Stomach (tissue), 9 donors: ENCODE measurements around the gene APH1B. TPM values are rescaled to one million over a fixed set of nuclear protein-coding genes. Genes with fewer than 3 reads are reported as not detected.
"Not testable (repeated sequence)": the region's sequence is repeated elsewhere in the genome, so short reads cannot be mapped to it uniquely, and the experiment has no call there.

Experiments
- DNase-seq, 2 donors: peaks; one replicate each; pipeline versions ENCODE4 v3.0.0 to v3.0.0-alpha.2; 2013 to 2019
- H3K27ac ChIP-seq, 5 donors: fragments of 200-600 bp in 4 of 5; sonication (generic) in 4 of 5; one replicate each; pipeline ENCODE4 v1.5.1; 2013 to 2019; ENCODE audit warnings: mild to moderate bottlenecking in 1 of 5, moderate library complexity in 1 of 5
- H3K27me3 ChIP-seq, 3 donors: fragments of 200-600 bp; sonication (generic); one replicate each; pipeline ENCODE4 v1.5.1; 2017 to 2019; ENCODE audit warnings: mixed run types in 1 of 3
- H3K36me3 ChIP-seq, 4 donors: fragments of 200-600 bp; sonication (generic); 1 replicate in 3 of 4; 2 replicates in 1 of 4; pipeline ENCODE4 v1.5.1; 2016 to 2019
- H3K4me1 ChIP-seq, 4 donors: fragments of 200-600 bp; sonication (generic); one replicate each; pipeline ENCODE4 v1.5.1; 2016 to 2019
- H3K4me3 ChIP-seq, 4 donors: fragments of 200-600 bp; sonication (generic) in 3 of 4; one replicate each; pipeline ENCODE4 v1.5.1; 2016 to 2019; ENCODE audit warnings: mild to moderate bottlenecking in 1 of 4
- H3K9me3 ChIP-seq, 4 donors: fragments of 200-600 bp; sonication (generic); one replicate each; pipeline ENCODE4 v1.5.1; 2016 to 2019
- CTCF ChIP-seq, 7 experiments: fragments of 450-650 bp in 4 of 7; fragments of 200-600 bp in 3 of 7; sonication (generic) in 3 of 7; IDR thresholded peaks; one replicate each; pipeline ENCODE4 v1.5.1; 2016 to 2019; ENCODE audit warnings: antibody characterized with exemption in 7 of 7, control low read depth in 2 of 7, mild to moderate bottlenecking in 1 of 7
- EP300 ChIP-seq: sonication (generic); formaldehyde crosslinking; IDR thresholded peaks from one replicate; pipeline ENCODE4 v1.6.1; 2017; ENCODE audit warnings: antibody characterized with exemption
- POLR2A ChIP-seq, 4 donors: fragments of 450-650 bp; IDR thresholded peaks; one replicate each; pipeline ENCODE4 v1.6.1; 2016; ENCODE audit warnings: antibody characterized with exemption in 4 of 4, control low read depth in 2 of 4, mild to moderate bottlenecking in 1 of 4, moderate library complexity in 1 of 4
- POLR2AphosphoS5 ChIP-seq, 3 donors: sonication (generic); formaldehyde crosslinking; IDR thresholded peaks; one replicate each; pipeline ENCODE4 v1.6.1; 2016; ENCODE audit warnings: antibody characterized with exemption in 3 of 3
- WGBS, 5 donors: extraction: QIAGEN DNeasy Blood & Tissue Kit in 3 of 5; methylation state at CpG; one replicate each; pipeline versions ENCODE4 v1.1.5 to v1.1.7; 2013 to 2018; 5-methylcytosine and 5-hydroxymethylcytosine counted together
- intact Hi-C: fragments of 100-400 bp; cut with DNase I; formaldehyde crosslinking; loops from one replicate; pipeline ENCODE4 v1.15.1; 2023; ENCODE audit warnings: low total_unique reads
- polyA plus RNA-seq, 3 donors: library from polyadenylated mRNA; stranded (reverse); fragments of 200-250 nt; gene quantifications; one replicate each; pipeline ENCODE4 v1.2.3, GENCODE V29; 2013
- total RNA-seq, 5 donors: library from RNA; depleted of rRNA; stranded (reverse); fragments of >200 nt; gene quantifications; one replicate each; pipeline versions ENCODE4 v1.1.0 to v1.2.3, GENCODE V29; 2014 to 2016
- donor health status: healthy with polysubstance abuse.
- donor health status: Bipolar disorder and iron deficiency.
- donor health status: healthy.

Gene APH1B
- total and polyA plus RNA-seq, 8 donors: 0.45 to 23.5 (median 3.3) TPM

- intact Hi-C loops: no loop called here
- no peaks in the 10 kb centered on the region for H3K9me3 ChIP-seq
- 93 to 95% (median 94%) methylated on average over 3 of the region's 3 CpGs for WGBS, 5 donors
- no peaks in the 10 kb centered on the region for H3K4me1 ChIP-seq
- no peak overlapping the region for H3K27ac ChIP-seq
- no peak for TF ChIP-seq POLR2AphosphoS5 (IDR thresholded peaks at IDR 0.05)
- TF ChIP-seq CTCF (IDR thresholded peaks at IDR 0.05): no peak
- TF ChIP-seq POLR2A (IDR thresholded peaks at IDR 0.05): no peak
- TF ChIP-seq EP300: no peak
- H3K27me3 ChIP-seq: no peaks in the 10 kb centered on the region
- H3K36me3 ChIP-seq: no peaks in the 10 kb centered on the region
- no peak for DNase-seq
- no peak overlapping the region for H3K4me3 ChIP-seq
These were observed 41.7 kb downstream of the APH1B start for GRCh38 chr15:63319065-63319464.

GRCh38 chr15:63320446-63320845 is 43.0 kb downstream of the APH1B start:
- DNase-seq, intact Hi-C loops, H3K27ac ChIP-seq, H3K9me3 ChIP-seq, H3K36me3 ChIP-seq, H3K4me3 ChIP-seq, H3K4me1 ChIP-seq, H3K27me3 ChIP-seq: not testable (repeated sequence)
- 70 to 83% (median 79%) methylated on average over 7 to 10 of the region's 10 CpGs for WGBS, 5 donors

DNA sequence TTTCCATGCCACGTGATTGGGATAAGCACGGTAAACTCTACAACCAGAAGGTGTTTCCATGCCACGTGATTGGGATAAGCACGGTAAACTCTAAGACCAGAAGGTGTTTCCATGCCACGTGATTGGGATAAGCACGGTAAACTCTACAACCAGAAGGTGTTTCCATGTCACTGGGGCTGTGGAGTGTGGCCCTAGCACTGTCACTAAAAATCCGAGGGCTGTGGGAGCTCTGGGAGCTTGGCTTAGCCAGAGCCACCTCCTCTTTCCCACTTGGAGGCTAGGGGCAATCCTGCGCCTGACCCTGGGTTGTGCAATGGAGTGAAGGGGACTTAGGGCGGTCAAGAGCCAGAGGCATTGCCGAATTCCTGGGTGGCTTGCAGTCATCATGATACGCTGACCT is 43.6 kb downstream of the APH1B start:
- intact Hi-C loops, H3K9me3 ChIP-seq, H3K27me3 ChIP-seq, H3K36me3 ChIP-seq, DNase-seq, H3K4me3 ChIP-seq, H3K4me1 ChIP-seq: not testable (repeated sequence)
- WGBS, 5 donors: 81 to 92% (median 89%) methylated on average over 7 to 10 of the region's 11 CpGs
- peak overlapping the region in 2 of 5 donors; percentile 52 to 58 for H3K27ac ChIP-seq

GRCh38 chr15:63321462-63321861 is 44.1 kb downstream of the APH1B start:
- peak overlapping the region in 2 of 5 donors; percentile 52 to 58 for H3K27ac ChIP-seq

DNA sequence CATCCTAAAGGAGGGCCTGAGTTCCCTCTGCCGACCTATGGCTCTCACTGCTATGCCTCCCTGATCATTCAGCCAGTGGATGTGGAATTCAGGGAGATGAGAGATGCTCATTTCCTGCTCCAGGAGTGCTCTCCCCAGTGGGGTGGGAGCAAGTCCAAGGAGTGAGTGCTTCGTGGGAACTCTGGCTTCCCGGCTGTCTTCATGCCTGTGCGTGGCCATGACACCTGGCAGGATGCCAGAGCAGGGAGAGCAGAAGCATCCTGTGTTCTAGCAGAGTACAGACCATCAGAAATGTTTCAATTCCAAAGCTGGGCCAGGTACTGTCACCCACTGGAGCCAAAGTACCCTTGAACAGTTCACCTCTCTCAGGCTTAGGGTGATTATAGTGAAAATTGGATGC is 45.1 kb downstream of the APH1B start:
- H3K9me3 ChIP-seq: no peaks in the 10 kb centered on the region
- intact Hi-C loops: no loop called here
- no peaks in the 10 kb centered on the region for H3K36me3 ChIP-seq
- no peaks in the 10 kb centered on the region for H3K4me1 ChIP-seq
- TF ChIP-seq POLR2A (IDR thresholded peaks at IDR 0.05) (no peak), CTCF (IDR thresholded peaks at IDR 0.05) (no peak), EP300 (no peak), POLR2AphosphoS5 (IDR thresholded peaks at IDR 0.05) (no peak)
- DNase-seq: peak in 1 of 2 donors; percentile 49
- 28 to 43% (median 36%) methylated on average over 3 to 4 of the region's 4 CpGs for WGBS, 5 donors
- no peak overlapping the region for H3K27ac ChIP-seq
- no peaks in the 10 kb centered on the region for H3K27me3 ChIP-seq
- no peak overlapping the region for H3K4me3 ChIP-seq

More at GRCh38 chr15:63321462-63321861, 44.1 kb downstream of the APH1B start:
- Histone ChIP-seq H3K9me3 (no peaks in the 10 kb centered on the region), H3K36me3 (no peaks in the 10 kb centered on the region), H3K4me1 (no peaks in the 10 kb centered on the region), H3K4me3 (no peak overlapping the region), H3K27me3 (no peaks in the 10 kb centered on the region)
- intact Hi-C loops: no loop called here
- DNase-seq: no peak
- WGBS, 5 donors: 90 to 95% (median 94%) methylated on average over 17 to 29 of the region's 29 CpGs
- TF ChIP-seq EP300 (no peak), POLR2AphosphoS5 (IDR thresholded peaks at IDR 0.05) (no peak), CTCF (IDR thresholded peaks at IDR 0.05) (no peak), POLR2A (IDR thresholded peaks at IDR 0.05) (no peak)
